Measurements from ENCODE around the gene TWF2.
A peak's percentile ranks its signal among the peaks of the same experiment; 100 is the strongest.
"Not testable (repeated sequence)": the region's sequence is repeated elsewhere in the genome, so short reads cannot be mapped to it uniquely, and the experiment has no call there.

The TWF2 gene

GRCh38 chr3:52238761-52239701, at the start of gene TWF2:
TSS of gene TWF2 (minus strand) at chr3:52239158. CDS start at chr3:52239016, 142 bp downstream.
- peak; percentile 79 for DNase-seq (ENCODE audit: low spot score)

DNA sequence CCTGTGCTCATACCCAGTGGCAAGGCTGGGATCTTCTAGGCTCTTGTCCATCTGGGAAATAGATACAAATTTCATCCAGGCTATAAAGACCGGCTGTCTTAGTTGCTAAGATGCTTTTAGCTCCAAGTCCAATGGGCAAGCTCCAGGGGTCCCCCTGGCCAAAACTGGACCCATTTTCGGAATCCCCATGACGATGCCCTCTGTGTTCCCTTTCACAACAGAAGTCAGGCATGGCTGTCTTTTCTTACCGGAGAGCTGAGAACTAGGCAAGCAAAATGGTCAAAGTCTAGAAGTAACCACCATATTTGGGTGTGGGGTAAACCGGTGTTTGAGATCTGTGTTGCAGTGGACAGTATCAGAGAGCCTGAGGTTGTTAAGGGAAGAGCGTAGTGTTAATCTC, 49.7 kb upstream of the TWF2 start:
- no peak for DNase-seq (ENCODE audit: low spot score)

DNA sequence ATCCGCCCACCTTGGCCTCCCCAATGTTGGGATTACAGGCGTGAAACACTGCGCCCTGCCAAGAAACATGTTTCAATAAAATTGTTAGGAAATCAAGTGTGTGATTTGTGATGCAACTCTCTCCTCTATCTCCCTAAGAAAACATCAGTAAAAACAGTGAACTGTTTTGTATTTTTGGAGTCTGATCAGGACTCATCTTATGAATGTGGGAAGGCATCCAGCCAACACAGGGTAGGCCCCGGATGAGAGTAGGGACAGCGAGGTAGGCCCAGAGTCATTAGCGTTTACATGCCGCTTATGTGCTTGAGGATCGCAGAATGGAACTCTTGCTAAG, 47.8 kb upstream of the TWF2 start:
- no peak for DNase-seq (ENCODE audit: low spot score)

DNA sequence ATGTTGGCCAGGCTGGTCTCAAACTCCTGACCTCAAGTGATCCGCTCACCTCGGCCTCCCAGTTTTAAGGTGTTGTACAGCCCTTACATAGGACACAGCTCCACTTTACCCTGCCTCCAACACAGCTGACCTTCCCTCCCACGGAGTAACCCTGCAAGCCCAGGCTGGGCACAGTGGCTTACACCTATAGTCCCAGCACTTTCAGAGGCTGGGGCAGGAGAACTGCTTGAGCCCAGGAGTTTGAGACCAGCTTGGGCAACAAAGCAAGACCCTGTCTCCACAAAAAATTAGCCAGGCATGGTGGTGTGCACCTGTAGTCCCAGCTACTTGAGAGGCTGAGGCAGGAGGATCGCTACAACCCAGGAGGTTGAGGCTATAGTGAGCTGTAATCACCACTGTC, 45.1 kb upstream of the TWF2 start:
- DNase-seq (ENCODE audit: low spot score) = not testable (repeated sequence)

DNA sequence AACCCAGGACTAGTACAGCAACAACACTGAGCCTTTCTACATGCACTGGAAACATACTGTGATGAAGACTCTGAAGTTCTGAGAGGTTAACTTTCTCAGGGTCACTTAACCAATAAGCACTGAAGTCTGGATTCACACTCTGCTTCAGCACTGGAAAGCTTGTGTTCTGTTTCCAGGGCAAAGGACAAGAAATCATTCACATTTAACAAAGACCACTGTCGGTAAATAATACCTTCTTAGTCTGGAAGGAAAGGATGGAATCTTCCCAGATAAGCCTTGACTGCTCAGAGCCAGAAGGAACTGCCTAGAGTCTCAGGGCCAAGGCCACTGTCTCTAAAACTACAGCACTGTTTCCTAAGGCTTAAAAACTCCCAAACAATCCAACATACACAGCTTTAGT, 44.3 kb upstream of the TWF2 start:
- no peak for DNase-seq (ENCODE audit: low spot score)

GRCh38 chr3:52281981-52282801, 43.2 kb upstream of the TWF2 start:
- no peak for DNase-seq (ENCODE audit: low spot score)

- DNase-seq (ENCODE audit: low spot score) = peak; percentile 32
These were observed 41.1 kb upstream of the TWF2 start for GRCh38 chr3:52280050-52280461.

DNA sequence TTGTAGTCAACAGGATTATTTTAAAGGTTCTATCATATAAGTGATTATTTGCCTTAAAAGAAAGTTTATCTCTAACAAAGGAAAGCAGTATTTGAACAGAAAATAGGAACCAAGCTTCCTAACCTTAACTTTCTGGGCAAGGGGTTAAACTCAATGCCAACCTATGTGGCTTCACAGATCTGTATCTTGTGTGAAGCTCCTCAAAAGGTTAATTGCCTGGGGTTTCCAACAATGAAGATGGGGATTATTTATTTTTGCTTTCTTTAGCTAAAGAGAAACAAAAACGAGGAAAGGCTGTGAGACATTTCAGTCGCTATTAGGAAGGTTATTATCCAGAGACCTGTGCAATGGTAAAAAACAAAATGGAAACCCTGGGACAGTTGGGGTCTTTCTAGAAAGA, 40.6 kb upstream of the TWF2 start:
- DNase-seq (ENCODE audit: low spot score) = no peak

DNA sequence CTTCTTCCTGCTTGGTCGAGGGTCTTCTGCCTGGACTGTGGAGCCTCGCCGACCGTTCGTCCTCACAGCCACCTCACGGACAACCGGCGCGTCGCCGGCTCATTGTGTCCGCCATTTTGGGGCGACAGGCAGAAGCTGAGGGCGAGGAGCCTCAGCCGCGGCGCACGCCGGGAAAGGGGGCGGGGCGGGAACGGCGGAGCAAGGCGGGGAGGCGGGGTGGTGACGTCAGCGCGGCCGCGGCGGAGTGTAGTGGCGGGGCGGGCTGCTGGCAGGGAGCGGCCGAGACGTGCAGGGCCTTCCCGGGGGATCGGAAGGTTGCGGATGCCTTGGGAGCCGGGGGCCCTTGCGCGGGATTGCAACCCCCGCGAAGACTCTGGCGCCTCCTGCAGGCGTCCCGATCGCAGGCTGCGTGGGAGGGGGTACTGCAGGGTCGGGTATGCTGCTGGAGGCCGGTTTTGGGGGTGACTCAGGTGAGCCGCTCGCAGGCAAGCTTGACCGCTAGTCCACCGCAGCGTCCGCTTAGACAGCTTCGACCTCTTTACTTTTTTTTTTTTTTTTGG, 39.6 kb upstream of the TWF2 start, which contains the start of gene WDR82:
Gene WDR82 (minus strand): TSS at position 140 of the 560 bp plus-strand sequence. CDS start 288 bp downstream, outside the sequence.
- peak; percentile 94 for DNase-seq (ENCODE audit: low spot score)

DNA sequence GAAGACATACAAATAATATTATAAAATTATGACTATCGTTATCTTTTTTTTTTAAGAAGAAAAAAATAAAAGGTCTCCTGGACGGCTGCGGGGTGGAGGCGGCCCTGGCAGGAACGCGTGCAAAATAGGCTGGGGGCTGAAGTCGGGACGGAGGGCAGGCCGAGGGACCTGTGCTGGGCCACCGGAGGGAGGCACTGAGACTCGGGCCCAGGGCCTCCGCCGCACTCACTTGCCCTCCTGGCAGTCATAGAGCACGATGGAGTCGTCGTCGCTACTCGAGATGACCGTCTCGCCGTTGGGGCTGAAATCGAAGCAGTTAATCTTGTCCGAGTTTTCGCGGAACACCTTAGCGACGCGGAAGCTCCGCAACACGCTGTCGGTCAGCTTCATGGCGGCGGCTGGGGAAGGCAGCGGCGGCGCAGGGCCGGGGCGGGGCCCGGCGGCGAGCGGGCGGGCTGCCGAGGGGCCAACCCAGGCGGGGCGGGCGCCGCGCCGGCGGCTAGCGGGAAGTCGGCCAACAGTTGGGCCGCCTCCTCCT, 39.1 kb upstream of the TWF2 start:
- peak; percentile 64 for DNase-seq (ENCODE audit: low spot score)

DNA sequence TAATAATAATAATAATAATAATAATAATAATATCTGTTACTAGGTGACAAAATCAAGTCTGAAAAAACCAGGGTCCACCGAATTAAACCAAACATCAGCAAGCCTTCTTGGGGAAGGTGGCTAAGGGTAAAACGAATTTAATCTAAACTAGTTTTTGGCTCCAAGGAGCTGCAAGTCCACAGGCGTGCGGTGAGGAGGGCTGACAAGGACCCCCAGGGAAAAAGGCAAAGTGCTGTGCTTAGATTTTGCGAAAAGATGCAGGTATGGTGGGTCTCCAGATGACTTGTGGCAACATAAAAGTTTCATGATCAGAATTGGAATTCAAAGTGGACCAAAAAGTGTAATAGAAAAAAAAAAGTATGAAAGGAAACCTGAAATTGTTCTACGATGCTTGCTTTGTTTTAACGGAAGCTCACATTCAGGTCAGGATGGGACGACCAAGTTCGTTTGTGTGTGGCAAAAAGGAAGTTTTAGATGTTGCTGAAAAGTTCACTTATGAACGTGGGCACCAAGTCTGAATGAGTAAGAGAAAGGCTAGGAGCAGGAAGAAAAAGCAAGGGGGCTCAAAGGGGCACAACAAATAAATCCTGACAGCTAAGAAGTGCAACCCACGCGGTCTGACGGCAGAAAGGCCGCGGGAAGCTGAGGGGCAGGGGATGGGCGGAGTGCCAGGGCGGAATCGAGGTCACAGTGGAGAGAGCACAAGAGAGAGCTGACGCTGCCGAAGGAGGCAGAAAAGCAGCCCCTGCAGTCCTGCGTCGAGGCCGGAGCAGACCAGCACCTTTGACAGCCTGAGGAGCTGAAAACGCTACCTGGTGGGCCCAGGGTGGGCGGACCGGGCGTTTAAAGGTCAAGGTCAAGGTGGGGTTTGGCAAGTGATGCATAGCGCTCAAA, 38.4 kb upstream of the TWF2 start:
- DNase-seq (ENCODE audit: low spot score) = peak; percentile 70

GRCh38 chr3:52274781-52275180, 35.8 kb upstream of the TWF2 start:
- not testable (repeated sequence) for DNase-seq (ENCODE audit: low spot score)

DNA sequence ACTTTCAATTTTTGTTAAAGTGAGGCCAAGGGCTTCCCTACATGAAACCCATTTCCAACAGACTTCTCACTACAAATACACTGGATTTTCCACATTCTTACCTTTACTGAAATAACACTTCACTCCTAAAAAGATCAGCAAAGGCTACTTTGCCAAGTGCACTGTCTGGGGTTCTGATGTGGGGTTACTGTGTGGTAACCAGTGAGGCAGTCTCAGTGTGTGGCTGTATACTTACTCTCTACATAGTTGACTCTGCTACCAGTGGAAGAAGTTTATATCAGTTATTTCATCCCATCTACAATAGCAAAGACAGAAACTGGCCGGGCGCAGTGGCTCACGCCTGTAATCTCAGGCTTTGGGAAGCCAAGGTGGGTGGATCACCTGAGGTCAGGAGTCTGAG, 33.9 kb upstream of the TWF2 start:
- no peak for DNase-seq (ENCODE audit: low spot score)

DNA sequence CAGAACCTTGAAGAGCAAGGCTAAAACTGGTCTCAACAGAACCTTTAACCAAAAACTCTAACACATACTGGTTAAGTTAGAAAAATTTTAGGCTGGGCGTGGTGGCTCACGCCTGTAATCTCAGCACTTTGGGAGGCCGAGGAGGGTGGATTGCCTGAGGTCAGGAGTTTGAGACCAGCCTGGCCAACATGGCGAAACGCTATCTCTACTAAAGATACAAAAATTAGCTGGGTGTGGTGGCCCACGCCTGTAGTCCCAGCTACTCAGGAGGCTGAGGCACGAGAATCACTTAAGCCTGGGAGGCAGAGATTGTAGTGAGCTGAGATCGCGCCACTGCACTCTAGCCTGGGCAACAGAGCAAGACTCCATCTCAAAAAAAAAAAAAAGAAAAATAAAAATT, 33.2 kb upstream of the TWF2 start:
- not testable (repeated sequence) for DNase-seq (ENCODE audit: low spot score)

GRCh38 chr3:52270252-52270754, 31.3 kb upstream of the TWF2 start:
- DNase-seq (ENCODE audit: low spot score) = no peak

DNA sequence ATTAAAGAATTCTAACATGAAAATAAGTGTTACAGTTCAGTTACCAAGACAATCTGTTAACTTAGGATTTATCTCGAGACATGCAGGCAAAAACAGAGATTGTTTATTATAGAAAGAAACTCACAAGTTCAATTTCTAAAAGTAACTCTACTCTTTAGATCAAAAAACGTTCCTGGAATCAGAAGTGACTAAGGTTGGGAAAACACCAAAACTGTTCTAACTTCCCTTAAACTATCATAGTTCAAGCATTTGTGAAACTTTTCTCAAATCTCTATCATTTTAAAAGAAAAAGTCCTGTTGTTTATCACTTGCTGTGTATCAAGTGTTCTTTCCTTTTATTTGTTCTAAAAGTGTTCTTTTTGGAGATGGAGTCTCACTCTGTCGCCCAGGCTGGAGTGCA, 30.8 kb upstream of the TWF2 start:
- DNase-seq (ENCODE audit: low spot score) = no peak

- no peak for DNase-seq (ENCODE audit: low spot score)
These were observed 29.1 kb upstream of the TWF2 start for GRCh38 chr3:52268036-52268435.

DNA sequence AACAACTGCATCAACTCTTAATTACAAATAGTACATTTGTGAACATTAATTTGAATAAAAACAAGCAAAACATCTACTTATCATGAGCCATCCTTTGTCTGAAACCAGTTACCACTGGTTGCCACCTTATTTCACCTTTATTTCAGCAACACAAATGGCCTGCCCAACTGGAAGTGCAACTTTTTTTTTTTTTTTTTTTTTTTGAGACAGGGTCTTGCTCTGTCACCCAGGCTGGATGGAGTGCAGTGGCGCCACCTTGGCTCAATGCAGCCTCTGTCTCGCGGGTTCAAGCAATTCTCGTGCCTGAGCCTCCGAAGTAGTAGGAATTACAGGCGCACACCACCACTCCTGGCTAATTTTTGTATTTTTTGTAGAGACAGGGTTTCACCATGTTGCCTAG, 26.4 kb upstream of the TWF2 start:
- DNase-seq (ENCODE audit: low spot score) = no peak

DNA sequence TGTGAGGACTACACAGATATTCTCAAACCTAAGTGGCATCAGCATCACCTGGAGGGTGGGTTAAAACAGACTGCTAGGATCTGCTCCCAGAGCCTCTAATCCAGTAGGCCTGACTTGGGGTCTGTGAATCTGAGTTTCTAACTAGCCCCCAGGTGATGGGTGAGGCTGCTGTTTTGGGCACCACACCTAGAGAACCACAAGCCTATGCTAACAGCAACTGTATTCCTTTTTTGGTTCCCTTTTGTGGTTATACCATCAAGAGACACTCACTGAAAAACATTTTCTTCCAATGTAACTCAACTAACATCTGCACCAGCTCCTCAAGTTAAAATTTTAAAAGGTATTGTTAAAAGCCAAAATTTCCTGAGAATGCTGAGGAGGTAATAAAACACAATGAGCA, 23.5 kb upstream of the TWF2 start:
- no peak for DNase-seq (ENCODE audit: low spot score)

- DNase-seq (ENCODE audit: low spot score) = no peak
These were observed 20.5 kb upstream of the TWF2 start for GRCh38 chr3:52259448-52259847.

GRCh38 chr3:52259035-52259434, 20.1 kb upstream of the TWF2 start:
- no peak for DNase-seq (ENCODE audit: low spot score)
